T-helper 2 cell (primary cell): Measurements from ENCODE around the gene OR51A7.
"Not testable (repeated sequence)": the region's sequence is repeated elsewhere in the genome, so short reads cannot be mapped to it uniquely, and the experiment has no call there.

Experiments
- DNase-seq, 5 experiments: peaks; one replicate each; pipeline versions ENCODE4 v3.0.0 to v3.0.0-alpha.2; 2012 to 2022
- total RNA-seq, 2 donors: gene quantifications; one replicate each; lab custom pipeline; 2026; lab: John Stamatoyannopoulos, UW

Gene OR51A7, protein sequence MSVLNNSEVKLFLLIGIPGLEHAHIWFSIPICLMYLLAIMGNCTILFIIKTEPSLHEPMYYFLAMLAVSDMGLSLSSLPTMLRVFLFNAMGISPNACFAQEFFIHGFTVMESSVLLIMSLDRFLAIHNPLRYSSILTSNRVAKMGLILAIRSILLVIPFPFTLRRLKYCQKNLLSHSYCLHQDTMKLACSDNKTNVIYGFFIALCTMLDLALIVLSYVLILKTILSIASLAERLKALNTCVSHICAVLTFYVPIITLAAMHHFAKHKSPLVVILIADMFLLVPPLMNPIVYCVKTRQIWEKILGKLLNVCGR
- total RNA-seq: 0 reads per million in 2 donors

- DNase-seq: no peak
Observed at GRCh38 chr11:4903484-4903883, at the start of gene OR51A7. OR51A7 (plus strand) TSS chr11:4903783; CDS start chr11:4907370, 3,587 bp downstream.

DNA sequence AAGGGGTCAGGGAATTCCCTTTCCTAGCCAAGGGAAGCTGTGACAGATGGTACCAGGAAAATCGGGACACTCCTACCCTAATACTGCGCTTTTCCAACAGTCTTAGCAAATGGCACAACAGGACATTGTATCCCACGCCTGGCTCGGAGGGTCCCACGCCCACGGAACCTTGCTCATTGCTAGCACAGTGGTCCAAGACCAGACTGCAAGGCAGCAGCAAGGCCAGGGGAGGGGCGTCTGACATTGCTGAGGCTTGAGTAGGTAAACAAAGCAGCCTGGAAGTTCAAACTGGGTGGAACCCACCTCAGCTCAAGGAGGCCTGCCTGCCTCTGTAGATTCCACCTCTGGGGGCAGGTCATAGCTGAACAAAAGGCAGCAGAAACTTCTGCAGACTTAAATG is 49.3 kb upstream of the OR51A7 start:
- not testable (repeated sequence) for DNase-seq

- DNase-seq: no peak
Observed at GRCh38 chr11:4862447-4863236, 40.9 kb upstream of the OR51A7 start.

DNA sequence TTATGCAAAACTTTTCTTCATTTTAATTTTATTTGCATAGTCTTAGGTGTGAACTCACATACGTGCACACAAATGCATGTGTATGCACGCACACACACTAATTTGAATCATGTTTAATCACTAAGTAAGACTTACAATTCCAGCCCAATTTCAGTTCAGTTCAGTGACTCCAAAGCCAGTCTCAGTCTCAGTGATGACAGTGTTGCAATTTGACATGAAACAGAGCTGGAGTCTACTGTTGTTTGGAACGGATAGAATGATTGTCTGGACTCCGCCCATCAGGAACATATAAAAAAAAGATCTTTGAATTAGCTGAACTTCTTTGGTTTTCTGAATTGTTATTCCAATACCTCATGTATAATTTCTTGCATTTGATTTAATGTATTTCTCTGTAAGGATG is 39.7 kb upstream of the OR51A7 start:
- DNase-seq: no peak

- DNase-seq: no peak
Observed at GRCh38 chr11:4865855-4866254, 37.7 kb upstream of the OR51A7 start.

DNA sequence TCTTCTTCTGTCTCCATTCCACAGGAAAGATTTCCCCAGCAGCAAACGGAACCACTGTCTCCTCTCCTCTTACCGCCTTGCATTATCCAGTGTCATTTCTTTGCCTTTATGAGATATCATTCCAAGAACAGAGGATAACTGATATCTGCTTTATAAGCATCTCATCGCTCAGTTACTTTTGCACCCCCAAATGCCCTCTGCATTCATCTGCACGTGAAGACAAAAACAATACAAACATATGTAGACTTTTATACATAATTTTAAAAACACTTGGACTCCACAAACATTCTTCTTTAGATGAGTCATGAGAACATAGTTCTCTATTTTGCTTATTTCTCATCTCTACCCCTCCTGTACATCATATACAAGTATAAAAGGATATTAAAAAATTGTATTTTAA is 22.4 kb upstream of the OR51A7 start:
- DNase-seq: no peak

DNA sequence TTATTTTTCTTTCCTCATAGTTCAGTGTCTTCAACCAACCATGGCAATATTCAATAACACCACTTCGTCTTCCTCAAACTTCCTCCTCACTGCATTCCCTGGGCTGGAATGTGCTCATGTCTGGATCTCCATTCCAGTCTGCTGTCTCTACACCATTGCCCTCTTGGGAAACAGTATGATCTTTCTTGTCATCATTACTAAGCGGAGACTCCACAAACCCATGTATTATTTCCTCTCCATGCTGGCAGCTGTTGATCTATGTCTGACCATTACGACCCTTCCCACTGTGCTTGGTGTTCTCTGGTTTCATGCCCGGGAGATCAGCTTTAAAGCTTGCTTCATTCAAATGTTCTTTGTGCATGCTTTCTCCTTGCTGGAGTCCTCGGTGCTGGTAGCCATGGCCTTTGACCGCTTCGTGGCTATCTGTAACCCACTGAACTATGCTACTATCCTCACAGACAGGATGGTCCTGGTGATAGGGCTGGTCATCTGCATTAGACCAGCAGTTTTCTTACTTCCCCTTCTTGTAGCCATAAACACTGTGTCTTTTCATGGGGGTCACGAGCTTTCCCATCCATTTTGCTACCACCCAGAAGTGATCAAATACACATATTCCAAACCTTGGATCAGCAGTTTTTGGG is 21.6 kb upstream of the OR51A7 start, which contains the start of gene OR51T1:
TSS of gene OR51T1 (plus strand) at position 41 of the 641 bp plus-strand sequence. CDS start at position 41, 0 bp downstream.
- DNase-seq: no peak

GRCh38 chr11:4882543-4882942 is 21.0 kb upstream of the OR51A7 start:
- DNase-seq: no peak

- DNase-seq: no peak
Observed at GRCh38 chr11:4884361-4884760, 19.2 kb upstream of the OR51A7 start.

DNA sequence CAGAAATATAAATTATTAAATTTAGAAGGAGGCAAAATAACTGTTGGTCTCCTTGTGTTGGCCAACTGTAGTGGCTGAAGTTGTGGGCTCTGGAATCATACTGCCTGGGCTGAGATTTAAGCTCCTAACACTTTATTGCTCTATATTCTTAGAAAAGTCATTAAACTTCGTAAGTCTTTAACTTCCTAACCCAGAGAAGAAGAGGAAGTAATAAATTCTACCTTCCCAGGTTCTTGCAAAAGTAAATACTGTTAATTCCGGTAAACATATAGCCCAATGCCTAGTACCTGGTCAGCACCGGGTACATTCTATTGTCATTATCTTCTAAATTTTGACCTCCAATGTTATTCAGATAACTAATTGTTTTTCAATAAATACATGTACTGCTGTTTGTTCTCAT is 17.4 kb upstream of the OR51A7 start:
- no peak for DNase-seq

DNA sequence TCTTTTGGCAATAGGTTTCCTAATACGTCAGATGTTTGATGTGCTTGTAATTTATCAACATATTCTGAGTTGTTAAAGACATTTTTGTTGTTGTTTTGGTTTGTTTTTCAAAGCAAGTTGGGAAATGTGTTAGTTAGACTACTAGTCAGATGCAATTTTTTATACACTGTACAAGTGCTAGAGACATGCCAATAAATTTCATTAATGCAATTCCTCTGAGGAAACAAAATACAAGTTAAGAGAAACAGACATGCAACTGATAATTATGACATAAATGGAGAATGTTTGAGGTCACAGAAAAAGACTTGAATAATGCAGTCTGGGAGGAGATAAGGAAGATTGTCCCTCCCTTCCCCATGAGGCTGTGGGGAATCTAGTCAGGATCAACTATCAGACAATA is 16.0 kb upstream of the OR51A7 start:
- DNase-seq: no peak

DNA sequence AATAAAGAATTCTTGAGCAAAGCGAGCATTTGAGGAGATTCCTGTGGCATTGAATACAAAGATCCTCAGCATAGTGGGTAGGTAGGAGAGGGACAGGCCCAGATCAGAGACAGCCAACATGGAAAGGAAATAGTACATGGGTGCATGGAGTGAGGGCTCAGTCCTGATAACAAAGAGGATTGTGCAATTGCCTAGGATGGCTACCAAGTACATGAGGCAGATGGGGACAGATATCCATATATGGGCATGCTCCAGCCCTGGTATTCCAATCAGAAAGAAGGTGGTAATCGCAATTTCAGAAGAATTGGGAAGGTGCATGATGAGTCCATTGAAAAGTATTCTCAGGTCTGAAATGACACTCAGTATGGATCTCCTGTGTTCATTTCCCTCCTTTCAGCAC is 13.3 kb upstream of the OR51A7 start:
- DNase-seq: no peak

DNA sequence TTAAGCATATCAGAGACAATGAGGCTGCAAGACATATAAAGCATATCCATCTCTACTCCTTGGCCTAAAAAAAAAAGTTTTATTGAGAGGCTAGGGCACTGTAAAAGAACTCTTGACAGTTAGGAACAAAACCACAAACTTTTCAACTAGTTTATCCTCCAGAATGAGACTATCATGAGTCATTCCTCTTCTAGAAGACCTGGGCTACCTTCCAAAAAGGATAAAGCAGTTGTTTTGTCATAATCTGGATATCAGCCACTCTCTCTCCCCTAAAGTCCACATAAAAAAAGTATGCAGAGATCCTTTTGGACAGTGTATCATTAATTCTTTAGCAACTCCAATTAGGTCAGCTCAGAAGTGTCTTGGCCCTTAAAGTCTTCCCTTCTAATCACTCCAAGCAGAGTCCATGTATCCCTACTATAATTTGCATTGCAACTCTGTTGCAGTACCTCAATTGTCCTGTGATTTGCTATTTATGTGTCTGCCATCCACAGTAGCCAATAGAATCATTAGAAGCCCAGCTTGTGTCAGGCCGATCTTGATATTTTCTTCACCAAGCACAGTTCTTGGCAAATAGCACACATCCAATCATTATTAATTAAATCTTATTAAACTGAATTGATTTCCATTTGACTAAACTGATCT is 11.5 kb upstream of the OR51A7 start:
- no peak for DNase-seq

- DNase-seq: no peak
Observed at GRCh38 chr11:4916581-4916980, 13.0 kb downstream of the OR51A7 start.

GRCh38 chr11:4919250-4919649 is 15.7 kb downstream of the OR51A7 start, which contains the start of gene OR51G2:
OR51G2 (minus strand) TSS chr11:4919350; CDS start chr11:4915663, 3,687 bp downstream.
- no peak for DNase-seq

DNA sequence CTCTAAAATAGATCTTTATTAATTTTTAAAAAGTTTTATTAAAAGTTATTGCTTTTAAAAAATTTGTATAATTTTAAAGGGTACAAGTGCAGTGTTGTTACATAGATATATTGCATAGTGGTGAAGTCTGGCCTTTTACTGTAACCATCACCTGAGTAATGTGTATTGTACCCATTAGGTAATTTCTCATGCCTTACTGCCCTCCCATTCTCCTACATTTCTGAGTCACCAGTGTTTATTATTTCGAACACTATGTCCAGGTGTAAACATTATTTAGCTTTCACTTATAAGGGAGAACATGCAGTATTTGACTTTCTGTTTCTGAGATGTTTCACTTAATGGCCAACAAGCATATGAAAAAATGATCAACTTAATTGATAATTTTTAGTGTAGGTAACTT is 18.2 kb downstream of the OR51A7 start:
- DNase-seq: no peak

GRCh38 chr11:4922304-4922703 is 18.7 kb downstream of the OR51A7 start:
- no peak for DNase-seq

- DNase-seq: no peak
Observed at GRCh38 chr11:4924239-4924638, 20.7 kb downstream of the OR51A7 start, which contains the start of gene OR51G1. OR51G1 (minus strand) TSS chr11:4924339; CDS start chr11:4924339, 0 bp downstream.

- DNase-seq: no peak
Observed at GRCh38 chr11:4926608-4927007, 23.0 kb downstream of the OR51A7 start.

GRCh38 chr11:4932751-4933150 is 29.2 kb downstream of the OR51A7 start:
- DNase-seq: no peak

DNA sequence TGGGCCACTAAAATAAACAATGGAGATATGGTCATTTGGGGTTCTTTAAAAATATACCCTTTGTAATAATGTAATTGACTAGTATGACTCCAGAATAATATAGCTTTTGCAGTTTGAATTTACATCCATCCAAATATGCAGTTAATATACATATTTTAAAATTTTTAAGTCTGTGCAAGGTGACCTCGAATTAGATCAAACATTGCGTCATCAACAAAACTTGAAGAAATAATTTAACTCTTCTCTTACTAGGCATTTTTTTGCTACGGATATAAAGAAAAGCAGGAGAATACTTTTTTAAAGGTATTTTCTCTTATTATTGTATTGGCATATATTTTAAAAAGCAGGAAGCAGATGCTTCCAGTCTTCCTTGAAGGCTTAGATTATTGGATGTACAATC is 33.2 kb downstream of the OR51A7 start:
- DNase-seq: no peak

DNA sequence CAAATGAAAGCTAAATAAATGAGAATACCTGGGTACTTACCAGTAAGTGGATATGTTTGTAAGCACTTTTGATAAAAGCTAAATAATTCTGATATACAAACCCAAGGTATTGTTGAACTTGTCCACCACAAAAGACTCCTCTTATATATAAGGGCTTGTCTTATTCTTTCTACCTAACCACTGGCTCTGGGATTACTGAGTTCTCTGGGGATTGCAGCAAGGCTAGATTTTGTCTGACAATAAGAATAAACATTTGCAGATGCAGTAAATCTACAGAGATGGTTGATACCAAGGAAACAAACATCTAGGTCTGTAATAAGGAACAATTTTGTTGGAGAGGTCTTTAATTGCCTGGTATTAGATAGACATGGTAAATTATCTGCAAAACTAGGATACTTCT is 43.9 kb downstream of the OR51A7 start, which contains the start of gene OR51A4:
TSS of gene OR51A4 (minus strand) at position 101 of the 400 bp plus-strand sequence. CDS start 505 bp downstream, outside the sequence.
- no peak for DNase-seq

DNA sequence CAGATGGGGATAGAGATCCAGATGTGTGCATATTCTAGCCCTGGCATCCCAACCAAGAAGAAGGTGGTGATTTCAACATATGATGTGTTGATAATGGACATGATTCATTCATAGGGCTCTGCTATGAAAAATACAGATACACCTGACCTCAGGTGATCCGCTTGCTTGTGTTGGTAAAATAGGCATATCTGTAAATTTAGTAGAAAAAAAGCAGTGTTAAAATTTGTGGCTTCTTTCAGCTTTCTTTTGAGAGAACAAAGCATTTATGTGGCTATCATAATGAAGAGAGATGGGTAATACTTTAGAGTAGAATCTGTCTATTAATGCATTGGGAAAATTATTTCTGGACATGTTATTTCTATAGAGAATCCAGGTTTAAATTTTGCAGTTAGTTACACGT is 52.0 kb downstream of the OR51A7 start, which contains the start of gene OR51A2:
TSS of gene OR51A2 (minus strand) at position 101 of the 400 bp plus-strand sequence. CDS start at position 101, 0 bp downstream.
- not testable (repeated sequence) for DNase-seq
